Measurements from ENCODE around the gene TRAF3.

GRCh38 chr14:102917469-102918211 lies 140.4 kb downstream of the TRAF3 start:
- TF ChIP-seq MYBL2 (CRISPR knock-in tag; IDR thresholded peaks at IDR 0.05), result no peak
- TF ChIP-seq MAX (CRISPR knock-in tag; IDR thresholded peaks at IDR 0.05), result no peak
- TF ChIP-seq ATF1 (CRISPR knock-in tag; IDR thresholded peaks at IDR 0.05), result no peak
- TF ChIP-seq, protein P1, sequence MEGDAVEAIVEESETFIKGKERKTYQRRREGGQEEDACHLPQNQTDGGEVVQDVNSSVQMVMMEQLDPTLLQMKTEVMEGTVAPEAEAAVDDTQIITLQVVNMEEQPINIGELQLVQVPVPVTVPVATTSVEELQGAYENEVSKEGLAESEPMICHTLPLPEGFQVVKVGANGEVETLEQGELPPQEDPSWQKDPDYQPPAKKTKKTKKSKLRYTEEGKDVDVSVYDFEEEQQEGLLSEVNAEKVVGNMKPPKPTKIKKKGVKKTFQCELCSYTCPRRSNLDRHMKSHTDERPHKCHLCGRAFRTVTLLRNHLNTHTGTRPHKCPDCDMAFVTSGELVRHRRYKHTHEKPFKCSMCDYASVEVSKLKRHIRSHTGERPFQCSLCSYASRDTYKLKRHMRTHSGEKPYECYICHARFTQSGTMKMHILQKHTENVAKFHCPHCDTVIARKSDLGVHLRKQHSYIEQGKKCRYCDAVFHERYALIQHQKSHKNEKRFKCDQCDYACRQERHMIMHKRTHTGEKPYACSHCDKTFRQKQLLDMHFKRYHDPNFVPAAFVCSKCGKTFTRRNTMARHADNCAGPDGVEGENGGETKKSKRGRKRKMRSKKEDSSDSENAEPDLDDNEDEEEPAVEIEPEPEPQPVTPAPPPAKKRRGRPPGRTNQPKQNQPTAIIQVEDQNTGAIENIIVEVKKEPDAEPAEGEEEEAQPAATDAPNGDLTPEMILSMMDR (IDR thresholded peaks at IDR 0.05), result peak; percentile 63
- no peak for TF ChIP-seq JUN (CRISPR knock-in tag; IDR thresholded peaks at IDR 0.05)
- no peak for TF ChIP-seq NR3C1 (CRISPR knock-in tag; conservative IDR thresholded peaks at IDR 0.05; ENCODE audit: low read depth)
- TF ChIP-seq, protein P2, sequence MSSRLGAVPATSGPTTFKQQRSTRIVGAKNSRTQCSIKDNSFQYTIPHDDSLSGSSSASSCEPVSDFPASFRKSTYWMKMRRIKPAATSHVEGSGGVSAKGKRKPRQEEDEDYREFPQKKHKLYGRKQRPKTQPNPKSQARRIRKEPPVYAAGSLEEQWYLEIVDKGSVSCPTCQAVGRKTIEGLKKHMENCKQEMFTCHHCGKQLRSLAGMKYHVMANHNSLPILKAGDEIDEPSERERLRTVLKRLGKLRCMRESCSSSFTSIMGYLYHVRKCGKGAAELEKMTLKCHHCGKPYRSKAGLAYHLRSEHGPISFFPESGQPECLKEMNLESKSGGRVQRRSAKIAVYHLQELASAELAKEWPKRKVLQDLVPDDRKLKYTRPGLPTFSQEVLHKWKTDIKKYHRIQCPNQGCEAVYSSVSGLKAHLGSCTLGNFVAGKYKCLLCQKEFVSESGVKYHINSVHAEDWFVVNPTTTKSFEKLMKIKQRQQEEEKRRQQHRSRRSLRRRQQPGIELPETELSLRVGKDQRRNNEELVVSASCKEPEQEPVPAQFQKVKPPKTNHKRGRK (CRISPR knock-in tag; IDR thresholded peaks at IDR 0.05; ENCODE audit: borderline replicate concordance), result no peak
- no peak for TF ChIP-seq ETV6 (CRISPR knock-in tag; IDR thresholded peaks at IDR 0.05)
- no peak for TF ChIP-seq TCF7 (CRISPR knock-in tag; IDR thresholded peaks at IDR 0.05; ENCODE audit: low read depth)
- TF ChIP-seq USF2 (CRISPR knock-in tag; IDR thresholded peaks at IDR 0.05), result no peak

All from WTC11 (cell line).